Ecto neural progenitor cell (in vitro differentiated cells): ENCODE results near the gene SETD7.
A peak's percentile ranks its signal among the peaks of the same experiment; 100 is the strongest.

Source experiments
- DNase-seq: peaks from one replicate; pipeline ENCODE4 v3.0.0-alpha.2; 2018; ENCODE audit warnings: low spot score

The SETD7 gene

DNA sequence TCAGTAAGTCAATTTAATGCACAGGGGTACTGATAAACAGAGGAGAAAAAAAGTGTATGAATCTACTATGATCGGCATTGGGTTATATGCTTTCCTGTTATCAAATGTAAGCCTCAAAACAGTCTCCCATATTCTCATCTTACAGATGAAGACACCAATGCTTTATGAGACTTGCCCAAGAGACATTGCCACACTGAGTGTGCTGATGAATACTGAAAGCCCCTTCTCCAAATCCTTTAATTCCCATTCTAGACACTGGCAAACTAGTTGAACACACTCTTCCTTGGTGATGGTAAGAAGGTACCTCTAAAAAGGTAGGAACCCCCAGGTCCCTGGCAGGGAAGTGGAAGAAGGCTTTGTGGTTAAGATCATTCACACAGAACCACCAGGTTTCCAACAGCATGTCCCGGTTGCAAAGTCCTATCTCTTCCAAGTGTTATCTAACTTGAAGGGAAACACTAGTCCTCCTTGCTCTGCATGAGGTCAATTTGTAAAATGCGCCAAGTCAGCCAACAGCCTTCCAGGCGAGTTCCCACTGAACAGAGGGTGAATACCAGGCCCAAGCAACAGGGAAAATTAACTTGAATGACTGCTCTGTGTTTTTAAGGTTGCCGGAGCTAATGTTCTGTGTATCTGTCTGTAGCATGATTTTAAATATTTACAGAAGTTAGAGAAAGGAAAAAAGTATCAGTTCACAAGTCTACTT is 5.1 kb downstream of the SETD7 start:
- DNase-seq: no peak

DNA sequence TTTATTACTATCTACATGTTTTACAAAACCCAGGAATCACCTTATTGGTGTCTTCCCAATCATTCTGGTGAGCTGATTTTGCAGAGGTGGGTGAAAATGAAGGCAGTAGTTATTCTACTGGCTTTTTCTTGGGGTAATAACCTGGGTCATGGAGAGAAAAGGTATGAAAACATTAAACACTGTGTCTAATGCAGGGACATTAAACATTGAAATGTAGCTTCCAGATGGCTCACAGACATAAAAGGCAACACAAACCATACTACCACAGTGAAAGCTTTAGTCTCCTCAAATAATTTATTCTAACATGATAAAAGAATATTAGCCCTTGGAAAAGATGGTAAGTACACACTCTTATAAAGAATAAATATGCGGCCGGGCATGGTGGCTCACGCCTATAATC is 8.0 kb downstream of the SETD7 start:
- DNase-seq: no peak

DNA sequence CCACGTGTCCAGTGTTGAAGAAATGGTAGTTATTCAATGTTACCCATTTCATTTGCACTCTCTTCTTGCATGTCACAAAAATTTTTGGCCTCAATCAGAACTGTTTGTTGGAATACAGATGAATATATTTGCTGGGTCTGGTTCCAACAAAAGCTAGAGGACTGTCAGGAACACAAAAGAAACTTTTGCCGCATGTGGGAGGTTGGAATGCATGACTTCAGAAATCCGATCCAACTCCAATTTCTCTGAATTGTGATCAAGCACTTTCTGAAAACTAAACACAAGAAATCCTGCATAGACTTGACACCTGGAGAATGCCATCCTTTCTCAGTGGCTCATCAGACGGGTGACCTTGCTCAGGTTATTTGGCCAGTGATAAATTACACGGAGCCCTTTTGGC is 15.4 kb downstream of the SETD7 start:
- DNase-seq: no peak

DNA sequence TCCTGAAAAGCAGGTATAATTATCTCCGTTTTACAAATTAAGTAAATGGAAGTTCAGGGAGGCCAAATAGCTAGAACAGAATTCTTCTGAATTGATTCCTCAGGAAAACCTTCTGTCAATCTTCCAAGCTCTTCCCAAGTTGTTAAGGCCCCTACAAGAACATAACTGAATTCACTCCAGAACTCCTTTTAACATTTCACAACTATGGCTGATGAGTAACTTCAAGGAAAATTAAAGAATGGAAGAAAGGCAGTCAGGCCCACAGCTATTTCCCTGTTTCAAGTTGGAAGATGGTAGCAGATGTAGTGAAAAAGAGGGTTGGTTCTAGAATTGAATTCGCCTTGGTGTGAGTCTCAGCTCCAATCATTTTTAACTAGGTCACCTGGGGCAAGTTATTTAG is 15.9 kb downstream of the SETD7 start:
- DNase-seq: no peak

DNA sequence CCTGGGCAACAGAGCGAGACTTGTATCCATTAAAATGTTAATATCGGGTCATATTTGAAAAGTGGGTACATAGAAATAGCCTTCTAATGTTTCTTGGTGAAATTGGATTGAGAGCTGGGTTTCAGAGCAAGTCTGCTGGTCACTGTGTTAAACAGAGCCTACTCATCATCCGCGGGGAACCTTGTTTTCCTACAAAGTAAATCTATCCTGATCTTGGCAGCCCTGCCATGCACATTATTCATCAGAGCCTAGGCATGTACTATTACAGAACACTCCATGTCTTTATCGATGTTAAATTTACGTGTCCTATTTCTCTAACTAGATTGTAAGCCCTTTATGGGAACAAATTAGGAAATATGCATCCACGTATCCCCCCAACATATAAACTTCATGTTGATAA is 18.7 kb downstream of the SETD7 start:
- no peak for DNase-seq

DNA sequence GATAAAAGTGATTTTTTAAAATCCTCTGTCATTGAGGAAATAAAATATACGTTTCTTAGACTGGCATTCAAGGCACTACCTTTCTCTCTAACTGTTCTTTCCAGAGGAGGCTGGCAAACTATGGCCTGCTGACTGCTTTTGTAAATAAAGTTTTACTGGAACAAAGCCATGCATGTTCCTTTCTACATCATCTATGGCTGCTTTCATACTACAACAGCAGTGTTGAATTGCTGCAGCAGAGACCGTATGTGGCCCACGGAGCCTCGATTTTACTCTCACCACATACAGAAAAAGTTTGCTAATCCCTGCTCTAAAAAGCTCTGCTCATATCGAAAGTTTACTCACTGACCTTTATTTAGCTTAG is 20.2 kb downstream of the SETD7 start:
- DNase-seq: no peak

DNA sequence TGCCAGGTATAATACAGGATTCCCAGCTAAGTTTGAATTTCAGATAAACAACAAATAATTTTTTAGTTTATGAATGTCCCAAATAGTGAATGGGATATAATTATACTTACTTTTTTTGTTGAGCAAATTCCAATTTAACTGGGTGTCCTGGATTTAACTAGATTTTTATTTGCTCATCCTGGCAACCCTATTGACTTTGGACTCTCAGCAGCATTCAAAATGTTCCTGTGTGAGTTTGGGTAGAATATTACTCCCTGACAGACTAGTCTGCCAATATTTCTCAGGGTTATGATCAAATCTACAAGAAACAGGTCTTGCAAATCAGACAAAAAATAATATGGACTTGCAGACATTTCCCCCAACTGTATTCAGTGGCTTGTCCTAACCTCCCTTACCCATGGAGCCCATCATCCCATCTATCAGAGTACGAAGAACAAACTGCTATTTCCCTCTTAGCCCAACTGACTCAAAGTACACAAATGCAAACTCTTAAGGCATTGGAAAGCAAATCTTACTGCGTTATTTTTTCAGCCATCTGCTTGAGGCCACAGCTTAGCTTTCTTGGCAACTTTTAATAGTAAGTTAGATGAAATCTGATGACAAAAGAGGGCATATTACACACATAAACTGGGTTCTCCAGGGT is 20.7 kb downstream of the SETD7 start:
- DNase-seq: no peak

DNA sequence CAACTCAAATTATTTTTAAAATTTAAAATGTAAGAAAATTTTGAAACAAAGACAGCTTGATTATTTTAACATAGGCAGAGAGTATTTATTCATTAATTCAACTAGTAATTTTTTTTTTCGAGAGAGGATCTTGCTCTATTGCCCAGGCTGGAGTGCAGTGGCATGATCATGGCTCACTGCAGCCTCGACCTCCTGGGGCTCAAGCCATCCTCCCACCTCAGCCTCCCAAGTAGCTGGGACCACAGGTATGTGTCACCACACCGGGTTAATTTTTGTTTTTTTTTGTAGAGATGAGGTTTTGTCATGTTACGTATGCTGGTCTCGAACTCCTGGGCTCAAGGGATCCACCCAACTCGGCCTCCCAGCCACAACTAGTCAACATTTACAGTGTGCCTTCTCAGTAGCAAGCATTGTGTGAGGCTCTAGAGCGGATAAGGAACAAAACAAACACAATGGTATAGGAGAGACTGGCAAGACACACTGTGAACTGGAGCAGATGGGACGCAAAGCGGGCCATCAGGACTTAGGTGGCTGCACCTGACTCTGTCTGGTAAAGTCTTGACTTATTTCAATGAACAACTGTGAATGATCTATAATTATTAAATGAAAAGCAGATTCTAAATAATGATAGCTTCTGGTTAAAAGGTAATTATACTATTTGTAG is 21.6 kb downstream of the SETD7 start:
- no peak for DNase-seq

DNA sequence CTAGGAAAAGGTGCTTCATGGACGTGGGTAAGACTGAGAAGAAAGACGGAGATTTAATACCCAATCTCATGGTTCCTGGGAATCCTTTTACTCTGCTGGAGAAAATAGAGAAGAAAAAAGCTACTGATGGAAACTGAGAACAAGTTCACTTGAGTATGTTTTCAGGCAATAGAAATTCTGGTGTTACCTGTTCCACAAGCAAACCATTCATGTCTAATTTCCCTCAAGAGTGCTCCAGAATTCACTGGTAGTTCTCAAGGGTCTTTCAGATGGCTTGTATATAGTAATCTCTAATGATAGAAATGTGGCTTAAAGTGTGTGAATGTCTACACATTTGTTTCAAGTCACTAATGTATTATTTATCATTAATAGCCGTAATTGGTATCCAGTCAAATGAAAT is 22.5 kb downstream of the SETD7 start:
- DNase-seq: no peak

DNA sequence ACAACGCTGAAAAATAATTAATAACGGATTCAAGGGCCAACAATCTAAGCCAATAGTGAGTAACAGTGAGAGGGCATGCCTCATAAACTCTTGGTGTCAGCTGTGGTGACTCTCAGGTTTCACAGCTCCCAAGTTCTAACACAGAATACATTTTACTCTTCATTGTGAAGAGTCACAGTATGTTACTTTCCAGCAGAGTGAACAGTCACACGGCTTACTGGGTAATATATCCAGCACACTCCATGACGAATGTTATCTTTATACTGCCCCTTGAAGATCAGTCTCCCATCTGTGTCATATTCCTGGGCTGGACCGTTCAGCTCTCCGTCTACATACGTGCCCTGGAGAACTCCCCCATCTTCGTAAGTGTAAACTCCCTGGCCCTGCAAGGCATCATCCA is 23.1 kb downstream of the SETD7 start:
- no peak for DNase-seq

DNA sequence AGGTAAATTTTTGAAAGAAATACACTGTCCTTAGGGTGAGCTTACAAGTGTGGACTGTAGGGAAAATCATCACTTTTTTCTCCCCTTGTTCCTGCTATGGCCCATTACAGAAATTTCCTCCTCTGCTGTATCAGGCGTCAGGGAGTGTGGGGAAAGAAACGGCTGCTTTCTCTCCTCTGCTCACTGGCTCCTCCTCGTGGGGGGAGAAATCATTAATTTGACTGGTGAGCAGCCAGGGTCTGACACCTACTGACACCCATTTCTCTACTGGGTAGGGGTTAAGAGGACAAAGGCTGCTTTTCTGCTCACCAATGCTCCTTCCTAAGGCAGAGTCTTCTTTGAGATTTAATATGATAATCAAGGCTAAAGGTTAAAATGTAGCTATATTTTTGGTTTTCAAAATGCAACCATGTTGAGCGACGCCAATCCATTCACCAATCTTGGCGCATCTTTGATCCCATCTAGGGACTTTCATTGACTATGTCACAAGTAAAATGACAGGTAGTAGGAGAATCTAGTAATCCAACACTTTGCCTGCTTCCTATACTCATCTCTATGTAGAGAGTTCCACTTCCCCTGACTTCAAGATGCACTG is 25.1 kb downstream of the SETD7 start:
- peak; percentile 70 for DNase-seq

DNA sequence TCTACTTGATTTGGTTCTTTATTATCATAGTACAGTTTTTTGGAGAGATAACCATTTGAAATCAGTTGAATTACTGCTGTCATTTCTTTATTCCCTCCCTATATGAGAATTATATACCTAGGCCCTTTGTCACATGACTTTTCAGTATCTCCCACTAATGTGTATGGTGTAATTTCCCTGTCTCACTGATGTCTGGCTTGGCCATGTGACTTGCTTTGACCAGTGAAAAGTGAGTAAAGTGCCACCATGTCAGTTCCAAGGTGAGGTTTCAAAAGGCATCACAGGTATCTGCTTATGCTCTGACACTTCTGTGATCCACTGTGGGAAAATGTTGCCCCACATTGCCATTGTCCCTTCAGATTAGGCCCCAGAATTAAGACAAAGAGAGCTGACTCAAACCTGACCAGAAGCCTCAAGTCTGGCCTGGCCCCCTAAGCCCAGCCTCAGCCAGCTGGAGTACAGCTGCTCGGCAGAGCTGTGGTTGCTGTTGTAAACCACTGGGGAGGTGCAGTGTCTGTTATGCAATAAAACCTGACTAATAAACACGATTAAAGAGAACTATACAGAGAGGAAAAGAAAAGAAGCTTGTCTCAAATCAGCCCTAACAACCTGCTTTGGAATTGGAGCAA is 27.5 kb downstream of the SETD7 start:
- no peak for DNase-seq

DNA sequence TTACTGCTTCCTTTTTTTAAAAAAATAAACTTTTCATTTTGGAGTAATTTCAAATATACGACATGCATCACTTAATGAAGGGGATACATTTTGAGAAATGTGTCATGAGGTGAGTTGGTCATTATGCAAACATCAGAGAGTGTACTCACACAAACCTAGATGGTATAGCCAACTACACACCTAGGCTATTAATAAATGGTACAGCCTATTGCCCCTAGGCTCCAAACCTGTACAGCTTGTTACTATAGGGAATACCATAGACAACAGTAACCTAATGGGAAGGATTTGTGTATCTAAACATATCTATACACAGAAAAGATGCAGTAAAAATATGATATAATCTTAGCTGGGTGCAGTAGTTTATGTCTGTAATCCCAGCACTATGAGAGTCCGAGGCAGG is 29.1 kb downstream of the SETD7 start:
- DNase-seq: no peak

DNA sequence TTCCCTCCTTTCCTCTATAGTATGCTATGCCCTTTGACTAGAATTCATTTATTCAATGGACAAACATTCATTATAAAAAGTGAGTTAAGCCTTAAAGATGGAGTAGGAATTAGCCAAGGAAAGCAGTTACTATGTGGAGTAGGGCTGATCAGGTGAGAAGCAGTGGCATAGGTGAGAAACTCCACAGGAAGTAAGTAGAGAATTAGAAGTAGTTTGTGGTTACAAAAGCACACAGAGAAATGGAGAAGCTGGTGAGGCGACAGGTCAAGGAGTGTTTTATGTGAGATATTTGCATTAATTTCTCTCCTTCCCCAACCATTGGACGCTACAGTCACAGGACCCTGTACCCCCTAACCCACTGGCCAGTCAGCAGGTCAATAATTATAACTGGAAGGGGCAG is 30.6 kb downstream of the SETD7 start:
- DNase-seq: no peak

DNA sequence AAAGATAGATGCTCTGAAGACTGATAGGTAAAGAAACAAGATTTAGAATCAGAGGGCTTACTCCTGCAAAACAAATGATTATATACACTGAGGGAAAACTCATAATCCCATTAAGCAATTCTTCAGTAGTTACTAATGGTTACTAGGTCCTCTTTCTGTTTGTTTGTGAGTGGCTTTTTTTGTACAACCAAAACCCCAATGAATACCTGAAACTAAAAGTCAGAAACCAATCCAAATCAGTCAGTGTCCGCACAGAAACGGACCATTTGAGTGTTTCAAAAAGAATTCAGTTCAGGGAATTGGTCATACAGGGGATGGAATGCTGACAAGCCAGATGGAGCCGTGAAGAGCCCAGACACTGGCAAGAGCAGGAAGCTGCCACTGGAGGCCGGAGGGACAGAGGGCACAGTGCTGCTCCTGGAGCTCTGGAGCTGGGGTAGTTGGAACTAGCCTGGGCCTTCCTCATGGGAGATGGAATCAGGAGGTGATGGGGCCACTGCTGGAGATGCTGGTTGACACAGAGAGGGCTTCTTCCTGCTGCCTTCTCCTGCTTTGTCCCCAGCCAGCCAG is 31.9 kb downstream of the SETD7 start:
- no peak for DNase-seq

DNA sequence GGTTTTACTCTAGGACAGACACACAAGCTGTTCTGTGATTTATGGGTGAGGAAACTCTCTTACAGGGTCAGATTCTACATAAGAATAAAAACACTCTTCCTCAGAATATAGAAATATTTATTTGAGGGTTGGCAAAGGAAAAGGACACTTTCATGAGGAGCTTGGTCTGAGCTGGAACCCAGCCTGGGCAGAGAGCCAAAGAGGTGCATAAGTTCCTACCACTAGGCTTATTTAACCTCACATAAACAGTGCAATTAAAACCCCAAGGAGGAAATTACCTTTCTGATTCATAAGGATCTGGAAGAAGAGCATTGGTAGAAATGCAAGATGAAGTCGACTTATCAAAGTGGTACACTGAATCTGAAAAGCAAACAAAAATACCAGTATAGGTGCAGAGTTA is 32.9 kb downstream of the SETD7 start:
- no peak for DNase-seq

DNA sequence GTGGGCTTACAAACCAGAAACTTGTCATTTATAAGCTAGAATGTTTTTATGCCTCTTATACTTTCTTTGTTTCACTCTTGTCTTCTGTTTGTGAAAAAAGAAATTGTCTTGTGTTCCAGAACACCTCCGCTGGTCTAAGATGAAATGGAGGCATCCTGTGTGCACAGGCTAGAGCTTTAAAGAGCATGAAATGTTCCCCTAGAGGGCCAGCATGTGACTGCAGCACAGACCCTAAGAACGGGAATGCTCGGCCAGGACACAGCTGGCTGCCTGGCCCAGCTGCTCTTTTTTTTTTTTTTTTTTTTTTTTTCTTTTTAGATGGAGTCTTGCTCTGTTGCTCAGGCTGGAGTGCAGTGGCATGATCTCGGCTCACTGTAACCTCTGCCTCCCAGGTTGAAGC is 33.6 kb downstream of the SETD7 start:
- no peak for DNase-seq

DNA sequence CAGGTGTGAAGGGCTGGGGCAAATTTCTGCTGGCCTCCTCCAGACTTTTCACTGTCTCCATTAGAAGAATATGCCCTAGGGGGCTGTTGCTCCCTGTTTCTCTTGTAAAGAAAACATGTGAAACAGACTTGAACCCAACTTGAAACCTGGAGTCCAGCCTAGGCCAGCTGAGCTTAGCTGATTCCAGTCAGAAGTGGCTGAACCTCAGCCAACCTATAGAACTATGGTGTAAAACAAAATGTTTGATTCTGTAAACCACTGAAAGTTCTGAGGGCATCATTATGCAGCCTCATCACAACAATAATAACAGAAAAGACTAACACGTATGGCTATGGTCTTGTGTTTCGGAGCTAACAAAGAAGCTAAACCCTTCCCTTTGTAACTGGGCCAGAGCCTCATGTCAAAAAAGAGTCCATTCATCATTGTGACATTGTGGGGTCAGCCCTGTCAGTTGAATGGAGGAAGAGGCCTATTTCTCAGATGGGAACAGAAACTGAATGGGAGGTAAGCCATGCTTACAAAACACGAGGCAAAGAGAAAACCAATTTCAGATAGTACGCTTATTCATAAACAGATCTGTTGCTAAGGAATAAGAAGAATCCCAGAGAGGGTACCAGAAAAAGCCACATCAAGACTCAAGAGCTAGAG is 34.1 kb downstream of the SETD7 start:
- DNase-seq: no peak

DNA sequence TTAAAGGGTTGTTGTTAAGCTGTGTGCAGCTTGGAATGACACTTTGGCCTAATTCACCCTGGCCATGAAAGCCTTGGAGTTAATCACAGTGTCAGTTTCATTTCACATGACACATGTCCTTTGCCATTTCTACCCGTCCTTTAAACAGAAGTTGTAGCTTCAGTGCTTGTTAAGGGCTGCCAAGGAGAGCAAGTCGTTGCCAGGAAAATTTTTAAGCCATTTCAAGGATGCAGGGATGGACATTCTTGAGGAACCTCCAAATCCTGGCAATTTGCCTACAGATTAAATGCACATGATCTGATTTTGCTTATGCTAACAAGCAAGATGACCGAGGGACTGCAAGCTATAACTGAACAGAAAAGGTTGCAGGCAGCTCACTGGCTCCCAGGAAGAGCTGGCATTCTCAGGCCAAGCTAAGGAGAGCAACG is 40.5 kb downstream of the SETD7 start:
- no peak for DNase-seq

DNA sequence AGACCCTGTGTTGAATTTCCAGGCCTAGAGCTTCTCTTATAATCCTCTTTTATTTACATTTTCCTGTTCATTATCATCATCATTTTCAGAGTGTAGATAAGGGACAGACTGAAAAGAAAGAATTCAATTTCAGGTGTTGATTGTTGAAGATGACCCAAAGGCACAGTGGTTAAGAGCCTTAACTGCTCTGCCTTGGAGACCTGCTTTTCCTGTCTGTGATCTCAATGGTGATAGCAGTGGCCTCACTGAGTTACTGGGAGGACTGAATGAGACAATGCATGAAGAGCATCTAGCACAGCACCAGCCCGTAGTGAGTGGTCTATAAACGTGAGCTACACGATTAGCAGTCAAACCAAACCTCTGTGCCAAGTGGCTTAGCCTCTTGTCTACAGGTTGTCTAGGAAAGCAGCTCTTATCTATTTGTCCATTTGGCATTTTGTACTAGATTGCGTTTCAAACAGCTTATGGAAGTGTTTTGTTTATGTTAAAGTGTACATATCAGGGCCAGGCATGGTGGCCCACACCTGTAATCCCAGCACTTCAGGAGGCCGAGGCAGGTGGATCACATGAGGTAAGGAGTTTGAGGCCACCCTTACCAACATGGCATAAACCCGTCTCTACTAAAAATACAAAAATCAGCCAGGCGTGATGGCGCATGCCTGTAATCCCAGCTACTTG is 41.5 kb downstream of the SETD7 start:
- no peak for DNase-seq

DNA sequence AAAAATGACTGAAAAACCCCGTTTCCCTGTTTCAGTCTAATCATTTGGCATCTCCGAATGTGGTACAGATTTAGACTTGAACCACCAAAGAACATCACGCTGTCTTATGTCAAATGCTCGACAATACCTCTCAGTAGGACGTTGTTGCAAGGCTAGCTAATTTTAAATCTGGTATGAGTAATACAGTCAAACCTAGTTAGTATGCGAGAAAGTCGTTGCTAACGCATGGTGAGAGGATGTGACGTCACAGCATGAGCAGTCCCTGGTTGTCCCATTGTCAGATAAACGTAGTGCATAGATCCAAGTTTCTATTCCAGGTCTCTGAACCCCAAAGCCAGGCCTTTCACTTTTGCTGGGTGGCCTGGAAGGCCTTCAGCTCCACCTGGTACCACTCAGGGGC is 44.7 kb downstream of the SETD7 start:
- no peak for DNase-seq
